ENCODE data around the gene ATG5.
A peak's percentile ranks its signal among the peaks of the same experiment; 100 is the strongest.

Gene ATG5

DNA sequence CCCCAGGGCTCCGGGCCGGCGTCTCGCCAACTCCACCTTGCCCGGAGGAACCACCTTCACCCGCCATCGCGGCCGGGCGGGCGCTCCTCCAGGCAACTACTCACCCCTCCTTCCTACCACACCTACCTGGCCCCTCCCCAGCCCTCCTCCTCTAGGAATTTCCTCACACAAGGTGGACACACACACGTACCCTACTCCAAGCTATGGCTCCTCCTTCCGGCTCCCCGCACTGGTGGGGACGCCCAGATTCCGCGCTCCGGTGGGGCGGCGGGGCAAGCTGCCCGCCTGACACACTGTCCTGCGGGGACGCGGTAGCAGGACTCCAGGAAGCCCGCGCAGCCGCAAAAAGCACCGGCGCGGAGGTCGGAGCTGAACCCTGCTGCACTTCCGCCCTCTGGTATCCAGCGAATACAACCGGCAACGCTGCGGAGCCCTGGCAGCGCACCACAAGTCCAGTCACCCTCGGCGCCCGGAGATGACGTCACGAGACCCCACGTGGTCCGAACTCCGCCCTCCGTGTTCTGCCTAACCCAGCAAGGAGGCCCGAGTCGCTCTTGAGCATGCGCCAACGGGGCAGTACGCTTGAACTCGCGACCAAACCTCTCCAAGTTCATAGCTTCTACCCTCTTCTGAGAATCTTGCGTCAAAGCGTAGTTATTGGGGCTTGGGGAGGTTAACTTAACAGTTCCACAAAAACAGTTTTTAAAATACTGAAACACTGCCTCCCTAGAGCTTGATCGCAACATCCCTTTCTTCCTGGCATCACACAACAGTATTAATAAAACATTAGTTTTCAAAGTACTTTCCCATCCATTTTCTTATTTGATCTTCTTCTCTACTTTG is at the start of gene ATG5:
TSS of gene ATG5 (minus strand) at position 425 of the 843 bp plus-strand sequence. CDS start 9,552 bp downstream, outside the sequence.
- peak within 1 kb of the TSS; percentile 91 for H3K4me3 ChIP-seq (ENCODE audit: low read length)
- TF ChIP-seq, protein P1, sequence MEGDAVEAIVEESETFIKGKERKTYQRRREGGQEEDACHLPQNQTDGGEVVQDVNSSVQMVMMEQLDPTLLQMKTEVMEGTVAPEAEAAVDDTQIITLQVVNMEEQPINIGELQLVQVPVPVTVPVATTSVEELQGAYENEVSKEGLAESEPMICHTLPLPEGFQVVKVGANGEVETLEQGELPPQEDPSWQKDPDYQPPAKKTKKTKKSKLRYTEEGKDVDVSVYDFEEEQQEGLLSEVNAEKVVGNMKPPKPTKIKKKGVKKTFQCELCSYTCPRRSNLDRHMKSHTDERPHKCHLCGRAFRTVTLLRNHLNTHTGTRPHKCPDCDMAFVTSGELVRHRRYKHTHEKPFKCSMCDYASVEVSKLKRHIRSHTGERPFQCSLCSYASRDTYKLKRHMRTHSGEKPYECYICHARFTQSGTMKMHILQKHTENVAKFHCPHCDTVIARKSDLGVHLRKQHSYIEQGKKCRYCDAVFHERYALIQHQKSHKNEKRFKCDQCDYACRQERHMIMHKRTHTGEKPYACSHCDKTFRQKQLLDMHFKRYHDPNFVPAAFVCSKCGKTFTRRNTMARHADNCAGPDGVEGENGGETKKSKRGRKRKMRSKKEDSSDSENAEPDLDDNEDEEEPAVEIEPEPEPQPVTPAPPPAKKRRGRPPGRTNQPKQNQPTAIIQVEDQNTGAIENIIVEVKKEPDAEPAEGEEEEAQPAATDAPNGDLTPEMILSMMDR (IDR thresholded peaks at IDR 0.05; ENCODE audit: low read depth, low read length) = no peak
- no peak for TF ChIP-seq EZH2phosphoT487 (IDR thresholded peaks at IDR 0.05; ENCODE audit: low read depth)
- peak within 1 kb of the TSS; percentile 26; the same call in 1 of the 2 replicates for H2AFZ ChIP-seq (ENCODE audit: low read depth, low read length)
- H3K27ac ChIP-seq (ENCODE audit: low read length) = peak within 1 kb of the TSS; percentile 86
- peak within 1 kb of the TSS; percentile 86 for H3K9ac ChIP-seq (ENCODE audit: low read length)
- no peaks in the 10 kb centered on the region for H3K27me3 ChIP-seq (ENCODE audit: low read depth, low read length)
- H3K4me2 ChIP-seq (ENCODE audit: low read length) = peak within 1 kb of the TSS; percentile 99
- peaks cover 8% of the 10 kb centered on the region; the same call in 1 of the 2 replicates for H4K20me1 ChIP-seq (ENCODE audit: insufficient read depth, low read length)
- H3K36me3 ChIP-seq (replicated peaks; ENCODE audit: low read depth, low read length) = no peaks in the 10 kb centered on the region
- H3K4me1 ChIP-seq (ENCODE audit: low read length) = peaks cover 10% of the 10 kb centered on the region
- peaks cover 48% of the 10 kb centered on the region for H3K79me2 ChIP-seq (ENCODE audit: low read length)
- no peaks in the 10 kb centered on the region for H3K9me3 ChIP-seq (ENCODE audit: insufficient read depth, low read length)

DNA sequence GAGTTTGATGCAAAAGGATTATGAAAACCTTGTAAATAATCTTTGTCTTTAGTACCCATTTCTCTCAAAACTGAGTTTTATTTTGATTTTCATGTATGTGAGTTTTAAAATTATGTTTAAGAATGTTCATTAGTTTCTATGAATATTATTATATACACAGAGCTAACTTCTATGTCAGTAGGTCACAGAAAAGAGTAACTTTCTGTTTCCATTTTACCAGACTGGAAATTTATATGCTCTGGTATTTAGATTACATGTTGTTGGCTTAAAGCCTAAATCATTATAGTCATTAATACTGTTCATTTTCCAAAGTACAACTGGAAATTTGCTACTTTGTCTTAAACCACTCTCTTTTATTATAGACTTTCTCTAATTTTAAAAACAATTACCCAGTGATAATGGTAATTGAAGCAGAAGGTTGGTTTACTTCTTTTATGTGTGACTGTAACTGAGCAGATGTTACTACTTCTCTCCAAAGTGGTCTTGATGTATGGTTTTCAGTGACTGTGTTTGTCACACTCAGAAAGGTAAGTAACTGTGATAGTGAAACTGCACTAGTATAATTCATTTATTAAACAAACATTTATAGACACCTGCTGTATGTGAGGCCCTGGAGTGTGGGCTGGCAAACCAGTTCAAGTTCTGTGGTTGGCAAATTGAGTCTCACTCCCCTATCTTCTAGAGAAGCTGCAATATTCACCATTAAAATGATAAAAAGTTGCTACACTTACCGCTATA is 48.1 kb upstream of the ATG5 start:
- Histone ChIP-seq H3K79me2 (ENCODE audit: low read length) (no peaks in the 10 kb centered on the region), H3K27me3 (ENCODE audit: low read depth, low read length) (peaks cover 5% of the 10 kb centered on the region; the same call in 1 of the 2 replicates), H3K4me2 (ENCODE audit: low read length) (no peak overlapping the region), H3K27ac (ENCODE audit: low read length) (no peak overlapping the region), H3K4me3 (ENCODE audit: low read length) (no peak overlapping the region), H4K20me1 (ENCODE audit: insufficient read depth, low read length) (no peaks in the 10 kb centered on the region), H3K4me1 (ENCODE audit: low read length) (peaks cover 35% of the 10 kb centered on the region), H3K9me3 (ENCODE audit: insufficient read depth, low read length) (no peaks in the 10 kb centered on the region), H3K9ac (ENCODE audit: low read length) (no peak overlapping the region), H2AFZ (ENCODE audit: low read depth, low read length) (no peak overlapping the region), H3K36me3 (replicated peaks; ENCODE audit: low read depth, low read length) (no peaks in the 10 kb centered on the region)
- no peak for TF ChIP-seq EZH2phosphoT487 (IDR thresholded peaks at IDR 0.05; ENCODE audit: low read depth)
- TF ChIP-seq, protein P1 (IDR thresholded peaks at IDR 0.05; ENCODE audit: low read depth, low read length) = no peak

DNA sequence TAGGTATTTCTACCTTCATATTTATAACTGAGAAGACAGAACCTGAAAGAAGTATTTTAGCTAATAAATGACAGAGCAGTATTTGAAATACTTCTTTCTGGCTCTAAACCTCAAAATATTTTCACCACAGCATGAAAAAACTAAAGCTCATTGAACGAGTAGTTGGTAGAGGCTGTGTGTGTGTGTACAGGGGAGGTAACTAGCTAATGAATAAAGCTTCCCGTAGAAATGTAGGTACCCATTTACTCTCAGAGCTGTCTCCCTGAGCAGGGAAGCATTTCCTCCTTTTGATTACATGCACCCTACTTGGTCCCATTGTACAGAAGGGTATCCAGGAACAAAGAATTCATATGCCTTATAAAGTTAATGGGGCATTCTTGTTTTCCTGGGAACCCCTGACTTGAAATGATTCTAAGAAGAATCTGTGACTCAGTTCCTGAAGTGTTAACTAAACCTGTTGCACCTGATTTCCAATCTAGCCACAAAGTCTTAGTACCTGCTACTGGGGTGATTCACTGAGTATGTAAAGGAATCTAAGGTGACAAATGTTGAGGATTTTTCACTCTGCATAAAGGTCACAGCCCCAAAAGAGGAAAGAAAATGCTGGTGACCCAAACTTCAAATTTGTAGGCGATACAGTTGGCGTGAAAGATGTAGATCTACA is 47.4 kb upstream of the ATG5 start:
- no peaks in the 10 kb centered on the region for H3K79me2 ChIP-seq (ENCODE audit: low read length)
- no peaks in the 10 kb centered on the region for H3K9me3 ChIP-seq (ENCODE audit: insufficient read depth, low read length)
- no peaks in the 10 kb centered on the region for H3K36me3 ChIP-seq (replicated peaks; ENCODE audit: low read depth, low read length)
- no peak overlapping the region for H3K9ac ChIP-seq (ENCODE audit: low read length)
- H3K27me3 ChIP-seq (ENCODE audit: low read depth, low read length) = peaks cover 5% of the 10 kb centered on the region; the same call in 1 of the 2 replicates
- peaks cover 28% of the 10 kb centered on the region for H3K4me1 ChIP-seq (ENCODE audit: low read length)
- H3K27ac ChIP-seq (ENCODE audit: low read length) = no peak overlapping the region
- H2AFZ ChIP-seq (ENCODE audit: low read depth, low read length) = no peak overlapping the region
- H3K4me3 ChIP-seq (ENCODE audit: low read length) = no peak overlapping the region
- no peak overlapping the region for H3K4me2 ChIP-seq (ENCODE audit: low read length)
- TF ChIP-seq, protein P1 (IDR thresholded peaks at IDR 0.05; ENCODE audit: low read depth, low read length) = no peak
- TF ChIP-seq EZH2phosphoT487 (IDR thresholded peaks at IDR 0.05; ENCODE audit: low read depth) = no peak
- no peaks in the 10 kb centered on the region for H4K20me1 ChIP-seq (ENCODE audit: insufficient read depth, low read length)
